ENCODE results near the gene GATD1. TPM values are rescaled to one million over a fixed set of nuclear protein-coding genes. Genes with fewer than 3 reads are reported as not detected.

The GATD1 gene
- total and polyA plus RNA-seq, 9 of the 15 experiments (the other 6 are each of a cell fraction or from before 2014, with no cell fraction given), result 2.8 to 144 (median 36.9) TPM

DNA sequence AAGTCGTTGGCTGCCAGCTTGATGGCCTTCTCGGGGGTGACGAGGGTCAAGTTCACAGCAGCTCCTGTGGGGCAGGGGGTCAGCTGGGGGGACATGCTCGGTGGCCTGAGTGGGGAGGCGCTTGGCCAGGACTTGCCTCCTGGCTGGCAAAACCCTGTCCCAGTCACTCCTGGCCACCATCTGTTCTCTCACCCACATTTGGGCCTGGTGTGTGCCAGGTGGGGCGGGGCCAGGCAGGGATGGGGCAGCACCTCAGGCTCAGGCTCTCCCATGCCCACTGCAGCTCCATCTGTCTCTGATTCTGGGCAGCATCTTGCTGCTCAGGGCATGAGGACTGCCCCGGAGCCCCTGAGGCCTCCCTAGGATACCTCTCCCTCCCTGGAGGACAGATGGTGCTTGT is 16.3 kb upstream of the GATD1 start (continued):
- TF ChIP-seq CREB1 (IDR thresholded peaks at IDR 0.05) (no peak), CREB1 (CRISPR knock-in tag; IDR thresholded peaks at IDR 0.05) (no peak), PHF21A (IDR thresholded peaks at IDR 0.05; ENCODE audit: borderline replicate concordance, low read depth) (no peak), ZNF445 (CRISPR knock-in tag; IDR thresholded peaks at IDR 0.05; ENCODE audit: low read depth) (no peak), SNIP1 (IDR thresholded peaks at IDR 0.05; ENCODE audit: low read depth) (no peak), NR2C2 (CRISPR knock-in tag; IDR thresholded peaks at IDR 0.05) (no peak), NR2C2 (tag; IDR thresholded peaks at IDR 0.05) (no peak), SNRNP70 (optimal IDR thresholded peaks at IDR 0.05; ENCODE audit: low read depth, low read length) (no peak), NCOA6 (IDR thresholded peaks at IDR 0.05) (no peak)
- TF ChIP-seq, protein P1, sequence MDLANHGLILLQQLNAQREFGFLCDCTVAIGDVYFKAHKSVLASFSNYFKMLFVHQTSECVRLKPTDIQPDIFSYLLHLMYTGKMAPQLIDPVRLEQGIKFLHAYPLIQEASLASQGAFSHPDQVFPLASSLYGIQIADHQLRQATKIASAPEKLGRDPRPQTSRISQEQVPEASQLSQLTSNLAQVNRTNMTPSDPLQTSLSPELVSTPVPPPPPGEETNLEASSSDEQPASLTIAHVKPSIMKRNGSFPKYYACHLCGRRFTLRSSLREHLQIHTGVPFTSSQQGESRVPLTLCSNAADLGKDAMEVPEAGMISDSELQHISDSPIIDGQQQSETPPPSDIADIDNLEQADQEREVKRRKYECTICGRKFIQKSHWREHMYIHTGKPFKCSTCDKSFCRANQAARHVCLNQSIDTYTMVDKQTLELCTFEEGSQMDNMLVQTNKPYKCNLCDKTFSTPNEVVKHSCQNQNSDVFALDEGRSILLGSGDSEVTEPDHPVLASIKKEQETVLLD (IDR thresholded peaks at IDR 0.05), result no peak

DNA sequence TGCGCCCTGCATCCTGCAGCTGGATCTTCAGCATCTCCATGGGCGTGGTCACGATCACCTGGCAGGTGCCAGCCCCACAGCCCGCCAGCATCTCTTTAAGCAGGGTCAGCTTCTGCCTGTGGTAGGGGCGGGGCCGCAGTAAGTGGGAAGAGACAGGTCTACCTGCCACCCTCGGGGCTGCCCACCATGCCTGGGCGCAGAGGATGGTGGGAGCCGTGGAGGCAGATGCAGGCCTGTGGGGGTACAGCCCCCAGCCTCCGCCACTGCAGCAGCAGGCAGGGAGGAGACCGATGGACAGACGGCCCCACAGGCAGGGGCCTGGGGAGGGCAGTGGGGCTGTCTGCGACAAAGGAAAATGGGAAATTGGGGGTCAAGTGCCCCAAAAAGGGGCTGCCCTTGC is 15.6 kb upstream of the GATD1 start:
- ChIA-PET CTCF (ENCODE audit: low intra/inter-chr PET ratio) (no interaction called here), POLR2A (interaction anchor here (0.5 to 1.3 kb wide), 6 partner anchors 9 to 54 kb away, joined by 3 to 4 read pairs (median 3); partner anchors contain the start of genes PIDD1 and TALDO1)
- peaks cover 31% of the 10 kb centered on the region; the same call in 1 of the 3 replicates for H3K36me3 ChIP-seq (ENCODE audit: control insufficient read depth, insufficient read depth, low read length)
- no peak for ATAC-seq
- DNase-seq (ENCODE audit: extremely low read depth in 1 of 4, low spot score in 3 of 4), result no peak
- in situ Hi-C loops (cut with MboI), result no loop called here
- no peak for FAIRE-seq
- H3K9me3 ChIP-seq (replicated peaks; ENCODE audit: control insufficient read depth, insufficient read depth, low read depth, low read length), result no peaks in the 10 kb centered on the region
- no peak overlapping the region for H2AFZ ChIP-seq (ENCODE audit: low read depth, low read length)
- WGBS (ENCODE audit: insufficient coverage, low coverage, missing lambda C conversion rate), result 91% methylated on average over 10 of the region's 13 CpGs
- BruUV-seq (replicated peaks), result no TSS peak
- H3K79me2 ChIP-seq (ENCODE audit: control insufficient read depth, insufficient read depth, low read length), result peaks cover 26% of the 10 kb centered on the region
- H3K9me1 ChIP-seq (ENCODE audit: control insufficient read depth, insufficient read depth, low read length), result peaks cover 3% of the 10 kb centered on the region
- no peak overlapping the region for H3K9ac ChIP-seq (ENCODE audit: insufficient read depth in 1 of 2, low read depth in 2 of 2, low read length in 2 of 2)
- H3K27me3 ChIP-seq (ENCODE audit: control insufficient read depth in 2 of 2, insufficient read depth in 2 of 2, low read length in 2 of 2), result no peaks in the 10 kb centered on the region
- peaks cover 7 to 89% of the 10 kb centered on the region in 2 experiments for H3K4me1 ChIP-seq (replicated peaks in 1 of 2; ENCODE audit: control insufficient read depth in 2 of 2, insufficient read depth in 2 of 2, low read length in 2 of 2)
- H4K20me1 ChIP-seq (replicated peaks; ENCODE audit: control insufficient read depth, insufficient read depth, low read length), result no peaks in the 10 kb centered on the region
- no peak overlapping the region for H3K27ac ChIP-seq (ENCODE audit: extremely low read depth, low read depth, low read length)
- intact Hi-C loops (cut with micrococcal nuclease), result loop anchor here (10.0 kb wide), 1 partner anchor 228 kb away; the partner anchor contains the start of genes LMNTD2 and RASSF7
- H3K4me2 ChIP-seq (ENCODE audit: insufficient read depth, low read length), result no peak overlapping the region
- TF ChIP-seq RBM22 (IDR thresholded peaks at IDR 0.05; ENCODE audit: low read depth, low read length, poor library complexity, severe bottlenecking) (peak; percentile 3), ZNF79 (CRISPR knock-in tag; IDR thresholded peaks at IDR 0.05; ENCODE audit: low read depth) (no peak)
- H3K4me3 ChIP-seq, result no peak overlapping the region

Data from K562 (cell line).